Esophagus mucosa (tissue), 1 donor: ENCODE data around the gene SCTR. TPM values are rescaled to one million over a fixed set of nuclear protein-coding genes. Genes with fewer than 3 reads are reported as not detected.

Experiments used
- ATAC-seq: fragments of 200-7000 bp; cut with Tn5 transposase; one replicate; pipeline ENCODE4 v1.9.1; 2020
- total RNA-seq: library from RNA; stranded (reverse); gene quantifications from one replicate; pipeline ENCODE4 v1.2.4, GENCODE V29; 2023
- donor health status: DM: yes; HTN: yes; CAD: no.

SCTR gene
- total RNA-seq, 1 donor from 2014 or later, result not detected

- ATAC-seq, result no peak
These were observed 1.6 kb downstream of the SCTR start for GRCh38 chr2:119522671-119523070.

DNA sequence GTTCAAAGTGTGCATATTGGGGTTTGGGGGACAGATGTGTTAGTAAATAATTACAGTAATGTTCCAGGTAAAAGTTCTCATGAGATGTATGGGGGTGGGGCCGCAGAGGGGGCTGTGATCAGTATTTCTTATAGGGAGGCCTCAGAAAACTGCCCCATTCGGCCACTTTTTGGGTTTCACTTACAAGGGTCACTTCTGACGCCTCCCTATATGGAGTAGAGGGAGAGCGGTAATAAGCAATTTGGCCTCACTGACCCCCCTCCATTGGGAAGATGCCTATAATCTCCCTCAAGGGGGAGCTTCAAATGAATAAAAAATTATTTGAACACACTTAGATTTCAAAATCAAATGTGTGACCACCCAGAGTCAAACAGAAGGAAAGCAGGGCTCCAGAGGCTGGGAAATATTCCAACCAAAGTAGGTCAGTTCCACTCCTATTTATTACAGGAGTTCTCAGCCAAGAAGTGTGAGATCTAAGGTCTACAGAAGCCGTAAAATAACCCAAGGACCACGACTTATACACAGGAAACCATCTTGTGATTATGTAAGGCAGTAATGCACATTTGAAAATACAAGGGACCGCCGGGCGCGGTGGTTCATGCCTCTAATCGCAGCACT lies 2.7 kb downstream of the SCTR start:
- no peak for ATAC-seq

- peak; percentile 72 for ATAC-seq
These were observed 3.4 kb downstream of the SCTR start for GRCh38 chr2:119520696-119521432.

DNA sequence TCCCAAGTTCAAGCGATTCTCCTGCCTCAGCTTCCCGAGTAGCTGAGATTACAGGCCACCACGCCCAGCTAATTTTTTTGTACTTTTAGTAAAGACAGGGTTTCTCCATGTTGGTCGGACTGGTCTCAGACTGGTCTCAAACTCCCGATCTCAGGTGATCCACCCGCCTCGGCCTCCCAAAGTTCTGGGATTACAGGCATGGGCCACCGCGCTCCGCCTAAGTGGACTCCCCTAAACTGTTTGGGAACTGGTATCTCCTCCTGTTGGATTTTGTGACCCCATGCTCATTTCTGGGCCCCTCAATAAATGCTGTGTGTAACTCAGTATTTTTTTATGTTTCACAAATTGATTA lies 5.2 kb downstream of the SCTR start:
- no peak for ATAC-seq

DNA sequence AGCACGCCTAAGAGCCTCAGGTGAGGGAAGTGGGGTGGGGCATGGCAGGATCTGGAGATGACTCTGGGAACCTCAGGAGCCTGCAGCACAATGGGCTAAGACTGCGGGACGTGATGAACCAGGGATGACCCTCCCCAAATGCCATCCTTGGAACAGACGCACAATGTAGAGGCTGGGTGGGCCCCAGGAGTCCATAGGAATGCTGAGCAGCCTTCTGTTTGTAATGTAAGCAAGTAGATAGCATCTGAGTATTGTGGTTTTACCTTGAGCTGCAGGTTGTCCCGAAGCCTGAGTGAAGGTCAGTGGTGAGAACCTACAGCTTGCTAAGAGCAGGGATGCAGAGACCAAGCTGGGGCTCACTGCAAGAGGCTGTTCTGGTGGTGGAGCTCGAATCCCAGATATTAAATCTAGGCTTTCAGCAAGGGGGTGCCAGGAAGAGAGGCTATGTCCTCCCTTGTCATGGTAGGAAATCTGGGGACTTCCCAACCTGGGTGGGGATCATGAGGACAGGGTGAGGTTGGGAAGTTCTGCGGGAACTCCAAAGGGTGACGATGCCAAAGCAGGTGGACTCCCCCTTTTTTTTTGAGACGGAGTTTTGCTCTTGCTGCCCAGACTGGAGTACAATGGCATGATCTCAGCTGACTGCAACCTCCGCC lies 5.8 kb downstream of the SCTR start:
- no peak for ATAC-seq

DNA sequence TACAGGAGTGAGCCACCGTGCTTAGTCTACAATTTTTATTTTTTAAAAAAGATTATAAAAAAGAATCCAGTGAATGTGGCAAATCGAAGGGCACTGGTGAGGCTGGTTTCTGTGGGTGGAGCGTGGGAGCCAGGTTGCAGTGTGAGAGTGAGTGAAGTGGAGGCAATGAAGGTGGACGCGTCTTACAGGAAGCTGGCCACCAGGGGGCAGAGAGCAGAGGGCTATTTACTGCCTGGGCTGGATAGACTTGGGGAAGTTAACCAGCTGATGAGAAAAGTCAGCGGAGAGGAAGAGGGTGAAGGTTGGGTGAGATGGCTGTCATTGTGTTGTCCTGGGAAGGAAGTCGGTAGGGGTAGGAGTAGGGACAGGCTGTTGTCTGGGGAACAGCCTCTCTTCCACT lies 6.8 kb downstream of the SCTR start:
- peak; percentile 75 for ATAC-seq

GRCh38 chr2:119516121-119516520 lies 8.2 kb downstream of the SCTR start:
- ATAC-seq, result no peak

DNA sequence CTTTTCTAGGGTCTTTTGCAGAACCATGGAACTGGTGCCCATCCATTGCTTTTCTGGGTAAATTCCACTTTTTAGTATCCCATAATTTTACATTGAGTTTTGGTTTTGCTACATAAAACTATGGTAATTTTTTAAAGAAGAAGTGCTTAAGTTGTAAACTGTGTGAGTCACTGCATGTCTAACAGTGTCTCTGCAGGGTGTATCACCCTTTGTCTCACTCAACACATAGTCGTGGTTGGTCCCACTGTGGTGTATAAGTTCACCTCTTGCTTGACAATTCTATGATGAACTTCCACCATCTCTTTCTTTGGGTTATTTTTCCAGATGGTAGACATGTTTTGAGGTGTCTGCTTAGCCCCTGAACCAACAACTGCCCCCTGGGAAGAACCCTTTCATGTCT lies 10.5 kb downstream of the SCTR start:
- ATAC-seq, result no peak

- no peak for ATAC-seq
These were observed 11.3 kb downstream of the SCTR start for GRCh38 chr2:119512946-119513345.

DNA sequence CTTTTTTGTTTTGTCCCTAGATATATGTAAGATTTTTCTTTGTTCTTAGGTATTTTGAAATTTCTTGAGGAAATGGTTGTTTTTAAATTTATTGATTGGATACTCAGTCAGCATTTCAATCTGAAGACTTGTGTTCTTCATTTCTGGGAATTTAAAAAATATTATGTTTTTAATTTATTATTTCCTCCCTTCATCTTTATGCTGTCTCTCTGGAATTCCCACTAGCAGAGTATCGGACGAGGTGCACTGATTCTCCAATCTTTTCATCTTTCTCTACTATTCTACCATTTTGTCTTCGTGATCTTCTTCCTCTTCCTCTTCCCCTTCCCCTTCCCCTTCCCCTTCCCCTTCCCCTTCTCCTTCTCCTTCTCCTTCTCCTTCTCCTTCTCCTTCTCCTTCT lies 12.3 kb downstream of the SCTR start:
- ATAC-seq, result no peak

DNA sequence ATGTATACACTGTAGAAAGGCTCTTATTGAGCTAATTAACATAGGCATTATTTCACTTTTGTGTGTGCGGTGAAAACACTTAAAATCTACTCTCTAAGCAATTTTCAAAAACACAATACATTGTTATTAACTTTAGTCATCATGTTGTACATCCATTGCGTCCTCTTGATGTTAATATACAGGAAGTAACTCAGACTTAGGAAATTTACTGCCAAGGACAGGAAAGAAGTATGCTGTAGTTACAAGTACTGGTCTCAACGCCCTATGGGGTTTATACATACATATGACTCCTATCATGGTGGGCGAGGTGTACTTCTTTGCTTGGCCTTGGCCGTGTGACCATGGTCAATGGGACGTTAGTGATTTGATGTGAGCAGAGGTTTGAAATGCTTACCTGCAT lies 15.5 kb downstream of the SCTR start:
- ATAC-seq, result no peak

- ATAC-seq, result no peak
These were observed 27.6 kb downstream of the SCTR start for GRCh38 chr2:119496682-119497081.

- no peak for ATAC-seq
These were observed 28.3 kb downstream of the SCTR start for GRCh38 chr2:119495948-119496347.

- no peak for ATAC-seq
These were observed 30.0 kb downstream of the SCTR start for GRCh38 chr2:119494163-119494790.

GRCh38 chr2:119491776-119492525 lies 32.3 kb downstream of the SCTR start:
- peak; percentile 93 for ATAC-seq

DNA sequence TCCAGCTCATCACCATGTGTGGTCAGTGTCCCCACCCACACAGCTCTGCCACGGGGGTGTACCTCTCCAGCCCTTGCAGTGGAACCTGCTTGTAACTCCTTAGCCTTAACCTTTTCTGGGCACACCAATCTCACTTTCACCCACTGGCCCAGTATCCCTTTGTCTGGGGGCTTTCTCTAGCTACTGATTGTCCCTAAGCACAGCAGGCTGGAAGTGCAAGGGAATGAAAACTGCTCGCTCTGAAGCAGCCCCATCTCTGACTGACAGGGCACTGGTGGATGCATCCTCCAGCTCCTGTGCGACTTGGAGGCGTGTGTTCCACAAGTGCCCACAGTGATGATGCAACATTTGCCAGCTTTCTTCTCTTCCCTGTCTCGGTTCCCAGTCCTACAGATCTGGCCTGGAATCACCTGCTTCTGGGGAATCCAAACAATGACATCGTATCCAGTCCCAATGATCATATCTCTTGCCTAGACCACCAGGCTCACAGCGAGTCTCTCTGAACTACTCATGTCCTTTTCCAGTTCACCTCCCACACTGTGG lies 33.6 kb downstream of the SCTR start:
- ATAC-seq, result no peak

DNA sequence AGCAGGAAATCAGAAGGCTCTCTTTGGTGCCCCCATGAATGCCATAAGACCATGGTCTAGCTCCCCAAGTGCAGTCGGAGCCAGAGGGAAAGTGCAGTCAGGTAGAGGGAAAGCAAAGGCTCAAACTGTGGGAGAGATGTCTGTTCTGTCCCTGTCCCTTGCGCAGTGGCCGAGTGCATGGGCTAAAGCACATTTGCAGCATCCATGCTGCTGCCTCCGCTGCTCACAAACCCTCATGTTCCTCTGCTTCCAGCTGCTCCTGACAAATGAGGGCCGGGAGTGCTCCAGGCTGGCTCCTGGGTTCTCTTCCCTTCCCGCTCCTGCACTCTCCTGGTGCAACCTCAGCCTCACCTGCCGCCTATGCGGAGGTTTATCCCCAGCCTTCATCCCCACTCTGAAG lies 34.2 kb downstream of the SCTR start:
- no peak for ATAC-seq

- ATAC-seq, result no peak
These were observed 34.9 kb downstream of the SCTR start for GRCh38 chr2:119489232-119489952.

- no peak for ATAC-seq
These were observed 35.8 kb downstream of the SCTR start for GRCh38 chr2:119488245-119489214.

DNA sequence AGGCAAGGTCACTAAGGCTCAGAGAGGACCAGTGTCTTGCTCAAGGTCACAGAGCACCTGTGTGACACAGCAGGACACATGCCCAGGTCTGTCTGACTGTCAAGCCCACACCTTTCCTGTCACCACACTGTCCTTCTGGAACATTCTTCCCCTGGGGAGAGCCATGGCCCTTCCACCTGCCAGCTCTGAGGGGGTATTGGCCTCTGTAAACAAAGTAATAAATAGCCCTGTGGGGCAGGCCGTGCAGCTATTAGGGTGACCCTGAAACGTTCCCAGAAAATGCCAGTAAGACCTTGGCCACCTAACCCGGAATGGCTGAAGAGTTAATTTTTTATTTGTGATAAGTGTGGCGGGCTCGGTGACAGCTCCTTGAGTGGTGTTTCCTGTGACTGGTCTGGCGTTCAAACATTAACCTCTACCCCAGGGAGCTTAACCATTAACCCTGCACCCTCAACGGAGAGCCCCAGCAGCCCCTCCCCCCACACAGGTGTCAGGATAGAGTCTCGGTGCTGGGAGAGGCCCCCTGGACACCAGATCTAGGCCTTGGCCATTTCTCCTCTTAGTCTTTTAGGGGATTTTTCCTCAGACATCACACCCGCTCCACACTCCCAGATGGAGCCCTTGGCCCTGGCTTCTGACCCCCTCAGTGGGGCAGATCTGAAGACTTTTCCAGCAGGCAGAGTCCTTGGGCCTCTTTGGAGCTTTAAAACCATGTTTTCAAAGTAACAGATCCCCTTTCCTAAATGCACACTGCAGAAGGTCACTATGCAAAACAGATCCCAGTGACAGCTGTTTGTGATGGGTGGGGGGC lies 36.6 kb downstream of the SCTR start:
- no peak for ATAC-seq
